ENCODE data around the gene CPLANE2.

GRCh38 chr1:16196874-16197273, 40.1 kb downstream of the CPLANE2 start:
- TF ChIP-seq CTCF (IDR thresholded peaks at IDR 0.05): no peak
- no peak for TF ChIP-seq POLR2A (IDR thresholded peaks at IDR 0.05)

Measured in transverse colon (tissue), 3 donors.